Mesothelial cell of epicardium (in vitro differentiated cells): ENCODE data around the gene HDAC10. TPM values are rescaled to one million over a fixed set of nuclear protein-coding genes. Genes with fewer than 3 reads are reported as not detected.

Source experiments
- DNase-seq, 2 experiments: peaks; one replicate each; pipeline ENCODE4 v3.0.0; 2021; ENCODE audit warnings: low spot score in 2 of 2; ENCODE audit not compliant: unreplicated experiment in 2 of 2
- H3K27ac Mint-ChIP-seq: 2 replicates; pipeline ENCODE4 v1.8.0; 2021; ENCODE audit warnings: mixed read lengths
- H3K27me3 Mint-ChIP-seq: 2 replicates; pipeline ENCODE4 v1.8.0; 2021; ENCODE audit warnings: low read depth, mixed read lengths
- H3K36me3 Mint-ChIP-seq: 2 replicates; pipeline ENCODE4 v1.8.0; 2021; ENCODE audit warnings: mixed read lengths
- H3K4me1 Mint-ChIP-seq: 2 replicates; pipeline ENCODE4 v1.8.0; 2021; ENCODE audit warnings: mixed read lengths
- H3K4me3 Mint-ChIP-seq: 2 replicates; pipeline ENCODE4 v1.8.0; 2021; ENCODE audit warnings: mild to moderate bottlenecking, moderate library complexity, mixed read lengths
- H3K9me3 Mint-ChIP-seq: 2 replicates; pipeline ENCODE4 v1.8.0; 2021; ENCODE audit warnings: mixed read lengths
- CTCF ChIP-seq: fragments of 200-600 bp; sonication (generic); IDR thresholded peaks from one replicate; pipeline ENCODE4 v1.5.0; 2021; ENCODE audit warnings: antibody characterized with exemption; ENCODE audit not compliant: unreplicated experiment
- total RNA-seq: library from RNA; stranded (reverse); gene quantifications from 3 replicates; pipeline ENCODE4 v1.2.1, GENCODE V29; 2021

HDAC10 gene
- total RNA-seq, 1 donor from 2014 or later, result 79.5 TPM

- peaks cover 17% of the 10 kb centered on the region for H3K36me3 Mint-ChIP-seq
- H3K4me3 Mint-ChIP-seq, result no peak overlapping the region
- no peak for DNase-seq
- H3K4me1 Mint-ChIP-seq, result no peaks in the 10 kb centered on the region
- H3K9me3 Mint-ChIP-seq, result no peaks in the 10 kb centered on the region
- H3K27ac Mint-ChIP-seq, result no peak overlapping the region
- TF ChIP-seq CTCF, result no peak
- no peaks in the 10 kb centered on the region for H3K27me3 Mint-ChIP-seq
Observed at GRCh38 chr22:50221410-50222300, 29.4 kb downstream of the HDAC10 start.

- H3K9me3 Mint-ChIP-seq, result no peaks in the 10 kb centered on the region
- no peaks in the 10 kb centered on the region for H3K27me3 Mint-ChIP-seq
- TF ChIP-seq CTCF, result no peak
- no peaks in the 10 kb centered on the region for H3K4me1 Mint-ChIP-seq
- H3K36me3 Mint-ChIP-seq, result peaks cover 18% of the 10 kb centered on the region
- H3K27ac Mint-ChIP-seq, result no peak overlapping the region
- no peak for DNase-seq
- H3K4me3 Mint-ChIP-seq, result no peak overlapping the region
Observed at GRCh38 chr22:50220603-50221409, 30.3 kb downstream of the HDAC10 start.

GRCh38 chr22:50219800-50220602 lies 31.1 kb downstream of the HDAC10 start:
- H3K36me3 Mint-ChIP-seq, result peaks cover 21% of the 10 kb centered on the region
- no peak for DNase-seq
- no peak for TF ChIP-seq CTCF
- H3K9me3 Mint-ChIP-seq, result no peaks in the 10 kb centered on the region
- no peak overlapping the region for H3K4me3 Mint-ChIP-seq
- no peak overlapping the region for H3K27ac Mint-ChIP-seq
- no peaks in the 10 kb centered on the region for H3K4me1 Mint-ChIP-seq
- no peaks in the 10 kb centered on the region for H3K27me3 Mint-ChIP-seq

GRCh38 chr22:50218996-50219727 lies 31.9 kb downstream of the HDAC10 start:
- no peak for TF ChIP-seq CTCF
- Mint-ChIP-seq H3K27ac (no peak overlapping the region), H3K4me1 (no peaks in the 10 kb centered on the region), H3K9me3 (no peaks in the 10 kb centered on the region), H3K36me3 (peaks cover 22% of the 10 kb centered on the region), H3K4me3 (no peak overlapping the region), H3K27me3 (no peaks in the 10 kb centered on the region)
- DNase-seq, result peak in 1 of 2 experiments; percentile 49
